ENCODE results near the gene BCAS1.

DNA sequence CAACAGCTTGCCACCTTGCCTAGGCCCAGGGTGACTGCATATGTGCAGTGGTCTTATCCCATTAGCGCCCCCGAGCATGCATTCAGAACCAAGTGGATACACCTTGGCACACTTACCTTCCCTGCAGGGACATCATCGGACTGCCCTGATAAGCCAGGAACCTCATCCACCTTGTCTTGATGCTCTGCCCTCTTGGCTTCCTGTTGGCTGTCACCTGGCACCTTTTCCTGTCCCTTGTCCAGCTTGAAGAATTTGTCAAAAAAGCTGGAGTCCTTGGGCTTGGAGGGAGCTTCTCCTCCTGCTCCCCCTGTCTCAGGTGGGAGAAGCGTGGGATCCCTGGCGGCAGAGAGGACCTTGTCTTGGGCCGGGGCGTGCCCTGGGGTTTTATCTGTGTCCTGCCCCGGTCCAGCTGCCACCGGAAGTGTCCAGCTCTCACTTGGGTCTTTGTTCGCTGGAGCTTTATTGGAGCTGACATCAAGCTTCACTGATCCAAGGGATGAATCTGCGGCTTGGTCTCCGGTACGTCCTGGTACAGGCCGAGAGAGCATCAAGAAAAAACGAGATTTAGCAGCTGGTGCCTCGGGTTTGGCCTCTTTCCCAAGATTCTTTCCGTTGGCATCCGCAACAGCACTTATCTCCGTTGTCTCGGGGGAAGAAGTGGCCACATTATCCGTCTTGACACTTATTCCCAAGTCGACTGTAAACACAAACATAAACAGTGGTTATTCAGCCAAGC lies 42.0 kb downstream of the BCAS1 start:
- TF ChIP-seq, protein P1, sequence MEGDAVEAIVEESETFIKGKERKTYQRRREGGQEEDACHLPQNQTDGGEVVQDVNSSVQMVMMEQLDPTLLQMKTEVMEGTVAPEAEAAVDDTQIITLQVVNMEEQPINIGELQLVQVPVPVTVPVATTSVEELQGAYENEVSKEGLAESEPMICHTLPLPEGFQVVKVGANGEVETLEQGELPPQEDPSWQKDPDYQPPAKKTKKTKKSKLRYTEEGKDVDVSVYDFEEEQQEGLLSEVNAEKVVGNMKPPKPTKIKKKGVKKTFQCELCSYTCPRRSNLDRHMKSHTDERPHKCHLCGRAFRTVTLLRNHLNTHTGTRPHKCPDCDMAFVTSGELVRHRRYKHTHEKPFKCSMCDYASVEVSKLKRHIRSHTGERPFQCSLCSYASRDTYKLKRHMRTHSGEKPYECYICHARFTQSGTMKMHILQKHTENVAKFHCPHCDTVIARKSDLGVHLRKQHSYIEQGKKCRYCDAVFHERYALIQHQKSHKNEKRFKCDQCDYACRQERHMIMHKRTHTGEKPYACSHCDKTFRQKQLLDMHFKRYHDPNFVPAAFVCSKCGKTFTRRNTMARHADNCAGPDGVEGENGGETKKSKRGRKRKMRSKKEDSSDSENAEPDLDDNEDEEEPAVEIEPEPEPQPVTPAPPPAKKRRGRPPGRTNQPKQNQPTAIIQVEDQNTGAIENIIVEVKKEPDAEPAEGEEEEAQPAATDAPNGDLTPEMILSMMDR (conservative IDR thresholded peaks at IDR 0.05), result no peak
- TF ChIP-seq ZFX (IDR thresholded peaks at IDR 0.05), result no peak

All from C4-2B (cell line).